ENCODE measurements around the gene NOPCHAP1.

DNA sequence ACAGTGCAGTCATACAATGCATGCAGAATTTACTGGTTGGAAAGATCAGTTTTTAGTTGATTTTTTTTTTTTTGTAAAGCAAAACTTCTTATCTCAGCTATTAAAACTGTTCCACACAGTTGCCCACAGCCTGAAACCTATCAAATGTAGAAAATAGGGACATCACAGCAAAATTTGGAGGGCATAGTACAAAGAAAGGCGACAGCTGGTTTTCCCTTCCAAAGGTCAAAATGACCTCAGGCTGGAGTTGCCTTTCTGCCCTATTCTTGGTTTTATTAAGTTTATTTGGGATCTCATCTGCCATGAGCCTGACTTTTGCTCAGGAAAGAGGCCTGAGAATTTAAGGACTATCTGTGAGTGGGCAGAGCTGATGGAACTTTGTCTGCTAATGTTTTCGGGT, 28.5 kb downstream of the NOPCHAP1 start:
- no peak for TF ChIP-seq GATA2 (IDR thresholded peaks at IDR 0.05; ENCODE audit: low read depth, low read length)
- TF ChIP-seq GATA3 (IDR thresholded peaks at IDR 0.05; ENCODE audit: low read depth, low read length), result no peak
